GM12878 (cell line): ENCODE results near the gene CCDC66. TPM values are rescaled to one million over a fixed set of nuclear protein-coding genes. Genes with fewer than 3 reads are reported as not detected.

Experiments used
- ATAC-seq: fragments of 200-7000 bp; cut with Tn5 transposase; 3 replicates; pipeline ENCODE4 v1.9.1; 2020; ENCODE audit warnings: mild to moderate bottlenecking, moderate library complexity
- BruUV-seq: library from RNA; stranded (reverse); fragments of 400-500 nt; replicated peaks from 2 replicates; lab custom pipeline; 2021; lab: Mats Ljungman, UMichigan
- CTCF ChIA-PET: fragments of 300-600 bp; sonication (Branson Sonifier 250); formaldehyde crosslinking; extraction: SDS; loops from one replicate; lab custom pipeline; 2021; ENCODE audit warnings: inconsistent platforms; lab: Yijun Ruan, JAX
- POLR2A ChIA-PET: fragments of 350-600 bp; formaldehyde crosslinking; extraction: SDS; loops from one replicate; lab custom pipeline; 2021; ENCODE audit warnings: inconsistent platforms; lab: Charles Lee
- RAD21 ChIA-PET: fragments of 300-600 bp; sonication (Branson Sonifier 250); formaldehyde crosslinking; loops from one replicate; lab custom pipeline; 2023; ENCODE audit warnings: antibody characterized with exemption; ENCODE audit not compliant: unreplicated experiment; lab: Charles Lee
- SMC1A ChIA-PET: fragments of 300-600 bp; sonication (Branson Sonifier 250); formaldehyde crosslinking; loops from one replicate; lab custom pipeline; 2023; ENCODE audit not compliant: unreplicated experiment, uncharacterized antibody; lab: Charles Lee
- DNase-seq: peaks from one replicate; pipeline ENCODE4 v3.0.0-alpha.2; 2011; ENCODE audit warnings: low read depth, low spot score
- FAIRE-seq: peaks from 3 replicates; lab custom pipeline; 2011; peaks lifted over from hg19 to GRCh38; lab: Jason Lieb, UNC
- H2AFZ ChIP-seq: 2 replicates; pipeline ENCODE4 v1.6.0; 2011; ENCODE audit warnings: low read depth, low read length, control low read depth; ENCODE audit not compliant: control insufficient read depth
- H3K27ac ChIP-seq: 2 replicates; pipeline ENCODE4 v1.5.1; 2011; ENCODE audit warnings: control low read depth; ENCODE audit not compliant: control insufficient read depth, insufficient read depth
- H3K27me3 ChIP-seq, 2 experiments: replicated peaks in 1 of 2; 2 replicates each; pipeline versions ENCODE4 v1.6.0 to v1.6.1; 2011; ENCODE audit warnings: low read length in 1 of 2; ENCODE audit not compliant: control insufficient read depth in 2 of 2, insufficient read depth in 2 of 2
- H3K36me3 ChIP-seq, 2 experiments: 2 replicates each; pipeline ENCODE4 v1.5.1; 2011; ENCODE audit warnings: low read length in 1 of 2; ENCODE audit not compliant: control insufficient read depth in 2 of 2, insufficient read depth in 2 of 2
- H3K4me1 ChIP-seq: 2 replicates; pipeline ENCODE4 v1.6.1; 2011; ENCODE audit warnings: mild to moderate bottlenecking, low read length, moderate library complexity, mixed read lengths; ENCODE audit not compliant: control insufficient read depth, insufficient read depth
- H3K4me2 ChIP-seq: 2 replicates; pipeline ENCODE4 v1.6.0; 2011; ENCODE audit warnings: control low read depth; ENCODE audit not compliant: control insufficient read depth, insufficient read depth
- H3K4me3 ChIP-seq: fragments of 200-600 bp; sonication (generic); 2 replicates; pipeline ENCODE4 v1.5.1; 2016
- H3K79me2 ChIP-seq: 2 replicates; pipeline ENCODE4 v1.6.0; 2011; ENCODE audit warnings: low read length; ENCODE audit not compliant: control insufficient read depth, insufficient read depth
- H3K9ac ChIP-seq: 2 replicates; pipeline ENCODE4 v1.8.0; 2011; ENCODE audit warnings: low read length, control low read depth, mixed read lengths; ENCODE audit not compliant: control insufficient read depth, insufficient read depth
- H3K9me3 ChIP-seq: replicated peaks from 3 replicates; pipeline ENCODE4 v1.5.1; 2011; ENCODE audit warnings: mild to moderate bottlenecking, low read length; ENCODE audit not compliant: control insufficient read depth, insufficient read depth
- H4K20me1 ChIP-seq: 2 replicates; pipeline ENCODE4 v1.6.0; 2011; ENCODE audit not compliant: control insufficient read depth, insufficient read depth
- ASH2L ChIP-seq: fragments of 300-600, 200-600 bp; sonication (generic); IDR thresholded peaks from 2 replicates; pipeline ENCODE4 v1.6.1; 2017; ENCODE audit warnings: low read depth, mild to moderate bottlenecking, borderline replicate concordance
- BACH1 ChIP-seq: fragments of 450-650 bp; IDR thresholded peaks from 2 replicates; pipeline ENCODE4 v1.6.1; 2017; ENCODE audit warnings: mild to moderate bottlenecking, borderline replicate concordance
- BMI1 ChIP-seq: fragments of 450-650 bp; IDR thresholded peaks from 2 replicates; pipeline ENCODE4 v1.6.1; 2016; ENCODE audit warnings: mild to moderate bottlenecking, moderate library complexity, borderline replicate concordance
- BRCA1 ChIP-seq: IDR thresholded peaks from 2 replicates; pipeline ENCODE4 v1.6.1; 2011; ENCODE audit warnings: low read depth, low read length, improper control_type of control experiment
- CBX5 ChIP-seq: sonication (generic); IDR thresholded peaks from 2 replicates; pipeline ENCODE4 v1.6.1; 2016; ENCODE audit warnings: low read depth, moderate library complexity, mild to moderate bottlenecking, inconsistent platforms
- CHD1 ChIP-seq: IDR thresholded peaks from 2 replicates; pipeline ENCODE4 v1.6.1; 2012; ENCODE audit warnings: low read depth, low read length, improper control_type of control experiment
- ESRRA ChIP-seq: IDR thresholded peaks from 2 replicates; pipeline ENCODE4 v1.6.1; 2012; ENCODE audit warnings: mild to moderate bottlenecking, low read length, improper control_type of control experiment
- EZH2 ChIP-seq: IDR thresholded peaks from 2 replicates; pipeline ENCODE4 v1.6.1; 2012; ENCODE audit warnings: low read depth, mild to moderate bottlenecking, control low read depth, inconsistent platforms, low read length, borderline replicate concordance; ENCODE audit not compliant: control insufficient read depth
- JUNB ChIP-seq: IDR thresholded peaks from 2 replicates; pipeline ENCODE4 v1.6.1; 2016; ENCODE audit warnings: antibody characterized with exemption, mild to moderate bottlenecking
- RAD21 ChIP-seq: IDR thresholded peaks from 2 replicates; pipeline ENCODE4 v1.6.1; 2011; ENCODE audit warnings: mild to moderate bottlenecking, low read depth, low read length, moderate library complexity; ENCODE audit not compliant: insufficient read depth
- SMC3 ChIP-seq: IDR thresholded peaks from 2 replicates; pipeline ENCODE4 v1.6.1; 2011; ENCODE audit warnings: low read length, improper control_type of control experiment, borderline replicate concordance
- STAT3 ChIP-seq: IDR thresholded peaks from 2 replicates; pipeline ENCODE4 v1.6.1; 2011; ENCODE audit warnings: low read depth, low read length, improper control_type of control experiment
- ZNF217 ChIP-seq: fragments of 450-650 bp; IDR thresholded peaks from 2 replicates; pipeline ENCODE4 v1.6.1; 2017; ENCODE audit warnings: antibody characterized with exemption, mild to moderate bottlenecking
- WGBS: methylation state at CpG from one replicate; pipeline ENCODE4 v1.1.6; 2016; ENCODE audit warnings: low lambda C conversion rate; ENCODE audit not compliant: insufficient replicate concordance, insufficient coverage; ENCODE audit errors: missing lambda C conversion rate; 5-methylcytosine and 5-hydroxymethylcytosine counted together
- in situ Hi-C: fragments of 300-500 bp; cut with MboI; formaldehyde crosslinking; loops from 9 replicates; pipeline ENCODE4 v1.14.3; 2018; ENCODE audit warnings: mixed read lengths
- intact Hi-C: fragments of 100-400 bp; cut with micrococcal nuclease; formaldehyde crosslinking; loops from one replicate; pipeline ENCODE4 v1.14.2; 2022; ENCODE audit not compliant: unreplicated experiment
- polyA plus RNA-seq, 11 experiments: library from polyadenylated mRNA; depleted of rRNA in 4 of 11; unstranded in 6 of 11; stranded (reverse) in 5 of 11; fragments of >200 nt; fragmentation: Nextera tagmentation in 4 of 11; fragmentation: Illumina TruSeq in 1 of 11; extraction: Ambion mirVana in 4 of 11; extraction: Trizol in 1 of 11; gene quantifications; 1 replicate in 1 of 11; 2 replicates in 10 of 11; pipeline versions ENCODE4 v1.2.1 to v1.2.3, GENCODE V29; 2011 to 2016; ENCODE audit warnings: inconsistent platforms in 2 of 11, missing spikeins in 2 of 11, low read depth in 1 of 11
- total RNA-seq, 4 experiments: library from RNA; depleted of rRNA in 3 of 4; stranded (reverse); fragments of >200 nt in 3 of 4; fragmentation: Illumina TruSeq in 1 of 4; extraction: Trizol in 1 of 4; gene quantifications; 2 replicates each; pipeline versions ENCODE4 v1.2.1 to v1.2.3, GENCODE V29; 2013 to 2021
- TF ChIP-seq, protein P1 (sequence below): fragments of 450-650 bp; formaldehyde crosslinking; IDR thresholded peaks from 2 replicates; pipeline ENCODE4 v1.4.0; 2022; ENCODE audit warnings: mild to moderate bottlenecking, moderate library complexity
- TF ChIP-seq, protein P2 (sequence below): fragments of 450-650 bp; IDR thresholded peaks from 2 replicates; pipeline ENCODE4 v1.6.1; 2016; ENCODE audit warnings: mild to moderate bottlenecking

Gene CCDC66
- total and polyA plus RNA-seq, 10 of the 15 experiments (the other 5 are each of a cell fraction or from before 2014, with no cell fraction given), result 9.4 to 31.9 (median 18.1) TPM

- ChIA-PET SMC1A (no interaction called here), CTCF (interaction anchor here (1.0 kb wide), 1 partner anchor 11 kb away, joined by 3 read pairs; no protein-coding TSS in a partner anchor), POLR2A (no interaction called here)
- Histone ChIP-seq H3K36me3 (no peaks in the 10 kb centered on the region), H4K20me1 (no peaks in the 10 kb centered on the region), H3K4me3 (no peak overlapping the region), H3K27ac (no peak overlapping the region), H3K4me2 (no peak overlapping the region), H2AFZ (no peak overlapping the region), H3K27me3 (no peaks in the 10 kb centered on the region), H3K79me2 (no peaks in the 10 kb centered on the region), H3K4me1 (no peaks in the 10 kb centered on the region), H3K9me3 (no peaks in the 10 kb centered on the region)
- intact Hi-C loops, result no loop called here
- WGBS, result 0% methylated on average over 1 of the region's 1 CpG
- ATAC-seq (no peak), DNase-seq (no peak), FAIRE-seq (no peak)
- no TSS peak for BruUV-seq
- TF ChIP-seq, protein P1, sequence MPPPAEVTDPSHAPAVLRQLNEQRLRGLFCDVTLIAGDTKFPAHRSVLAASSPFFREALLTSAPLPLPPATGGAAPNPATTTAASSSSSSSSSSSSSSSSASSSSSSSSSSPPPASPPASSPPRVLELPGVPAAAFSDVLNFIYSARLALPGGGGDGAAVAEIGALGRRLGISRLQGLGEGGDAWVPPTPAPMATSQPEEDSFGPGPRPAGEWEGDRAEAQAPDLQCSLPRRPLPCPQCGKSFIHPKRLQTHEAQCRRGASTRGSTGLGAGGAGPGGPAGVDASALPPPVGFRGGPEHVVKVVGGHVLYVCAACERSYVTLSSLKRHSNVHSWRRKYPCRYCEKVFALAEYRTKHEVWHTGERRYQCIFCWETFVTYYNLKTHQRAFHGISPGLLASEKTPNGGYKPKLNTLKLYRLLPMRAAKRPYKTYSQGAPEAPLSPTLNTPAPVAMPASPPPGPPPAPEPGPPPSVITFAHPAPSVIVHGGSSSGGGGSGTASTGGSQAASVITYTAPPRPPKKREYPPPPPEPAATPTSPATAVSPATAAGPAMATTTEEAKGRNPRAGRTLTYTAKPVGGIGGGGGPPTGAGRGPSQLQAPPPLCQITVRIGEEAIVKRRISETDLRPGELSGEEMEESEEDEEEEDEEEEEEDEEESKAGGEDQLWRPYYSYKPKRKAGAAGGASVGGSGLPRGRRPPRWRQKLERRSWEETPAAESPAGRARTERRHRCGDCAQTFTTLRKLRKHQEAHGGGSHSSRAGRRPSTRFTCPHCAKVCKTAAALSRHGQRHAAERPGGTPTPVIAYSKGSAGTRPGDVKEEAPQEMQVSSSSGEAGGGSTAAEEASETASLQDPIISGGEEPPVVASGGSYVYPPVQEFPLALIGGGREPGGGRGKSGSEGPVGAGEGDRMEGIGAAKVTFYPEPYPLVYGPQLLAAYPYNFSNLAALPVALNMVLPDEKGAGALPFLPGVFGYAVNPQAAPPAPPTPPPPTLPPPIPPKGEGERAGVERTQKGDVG (CRISPR knock-in tag), result no peak
- TF ChIP-seq BRCA1, result no peak
- no peak for TF ChIP-seq SMC3
- TF ChIP-seq, all 136 proteins: peak for 0
- H3K9ac ChIP-seq, result no peak overlapping the region
- RAD21 ChIA-PET, result no interaction called here
- in situ Hi-C loops, result no loop called here
Measured at GRCh38 chr3:56519641-56520040, 37.3 kb upstream of the CCDC66 start.

- RAD21 ChIA-PET, result no interaction called here
- POLR2A ChIA-PET, result no interaction called here
- FAIRE-seq, result no peak
- H3K4me2 ChIP-seq, result no peak overlapping the region
- no TSS peak for BruUV-seq
- in situ Hi-C loops, result no loop called here
- no peak overlapping the region for H3K4me3 ChIP-seq
- intact Hi-C loops, result no loop called here
- no peaks in the 10 kb centered on the region for H3K79me2 ChIP-seq
- CTCF ChIA-PET, result no interaction called here
- SMC1A ChIA-PET, result no interaction called here
- 51% methylated on average over 7 of the region's 7 CpGs for WGBS
- DNase-seq, result no peak
- H3K27me3 ChIP-seq, result no peaks in the 10 kb centered on the region; a peak in 1 of 4 replicates
- TF ChIP-seq, protein P2, sequence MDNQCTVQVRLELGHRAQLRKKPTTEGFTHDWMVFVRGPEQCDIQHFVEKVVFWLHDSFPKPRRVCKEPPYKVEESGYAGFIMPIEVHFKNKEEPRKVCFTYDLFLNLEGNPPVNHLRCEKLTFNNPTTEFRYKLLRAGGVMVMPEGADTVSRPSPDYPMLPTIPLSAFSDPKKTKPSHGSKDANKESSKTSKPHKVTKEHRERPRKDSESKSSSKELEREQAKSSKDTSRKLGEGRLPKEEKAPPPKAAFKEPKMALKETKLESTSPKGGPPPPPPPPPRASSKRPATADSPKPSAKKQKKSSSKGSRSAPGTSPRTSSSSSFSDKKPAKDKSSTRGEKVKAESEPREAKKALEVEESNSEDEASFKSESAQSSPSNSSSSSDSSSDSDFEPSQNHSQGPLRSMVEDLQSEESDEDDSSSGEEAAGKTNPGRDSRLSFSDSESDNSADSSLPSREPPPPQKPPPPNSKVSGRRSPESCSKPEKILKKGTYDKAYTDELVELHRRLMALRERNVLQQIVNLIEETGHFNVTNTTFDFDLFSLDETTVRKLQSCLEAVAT, result no peak
- TF ChIP-seq STAT3, result no peak
- no peak for TF ChIP-seq BMI1
- TF ChIP-seq ZNF217, result no peak
- TF ChIP-seq ASH2L, result no peak
- TF ChIP-seq ESRRA, result no peak
- TF ChIP-seq BACH1, result no peak
- no peak for TF ChIP-seq CBX5
- no peak for TF ChIP-seq JUNB
- no peak for TF ChIP-seq RAD21
- TF ChIP-seq CHD1, result no peak
- no peak for TF ChIP-seq EZH2
- TF ChIP-seq, all 136 proteins: peak for 0
- no peak overlapping the region for H2AFZ ChIP-seq
- H3K36me3 ChIP-seq, result no peaks in the 10 kb centered on the region
- no peaks in the 10 kb centered on the region for H3K9me3 ChIP-seq
- no peaks in the 10 kb centered on the region for H4K20me1 ChIP-seq
- no peaks in the 10 kb centered on the region for H3K4me1 ChIP-seq
- no peak for ATAC-seq
- H3K9ac ChIP-seq, result no peak overlapping the region
- H3K27ac ChIP-seq, result no peak overlapping the region
Measured at GRCh38 chr3:56522374-56522773, 34.6 kb upstream of the CCDC66 start.
